ENCODE results near the gene ARHGEF17. TPM values are rescaled to one million over a fixed set of nuclear protein-coding genes. Genes with fewer than 3 reads are reported as not detected.

ARHGEF17 gene
- total and polyA plus RNA-seq, 4 donors, result 2.6 to 12.6 (median 5.7) TPM

DNA sequence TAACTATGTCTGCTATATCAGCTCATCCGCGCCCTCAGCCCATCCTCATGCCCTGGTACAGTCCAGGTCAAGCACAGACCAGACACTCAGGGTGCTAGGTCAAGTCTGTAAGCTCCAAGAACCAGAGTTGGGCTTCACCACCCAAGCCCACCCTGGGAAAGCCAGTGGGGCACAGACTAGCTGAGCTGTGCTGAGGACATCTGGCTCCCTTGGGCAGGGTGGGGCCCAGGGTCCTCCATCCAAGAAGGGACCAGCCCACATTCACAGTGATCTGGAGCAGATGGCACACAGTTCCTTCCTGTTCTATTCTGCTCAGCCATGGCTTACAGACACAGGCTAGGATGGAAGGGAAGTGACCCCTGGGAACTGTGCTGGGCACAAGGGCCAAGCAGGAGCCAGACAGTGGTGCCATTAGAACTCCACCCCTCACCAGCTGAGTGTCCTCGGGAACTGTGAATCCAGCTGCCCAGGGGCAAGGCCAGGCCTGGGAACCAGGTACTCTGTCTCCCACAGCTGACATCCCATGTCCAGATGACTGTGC lies 26.8 kb upstream of the ARHGEF17 start:
- Histone ChIP-seq H3K9me3 (ENCODE audit: control insufficient read depth in 4 of 4, low read length in 3 of 4) (no peaks in the 10 kb centered on the region), H3K27ac (ENCODE audit: low read depth in 1 of 2, low read length in 2 of 2) (no peak overlapping the region), H3K9ac (ENCODE audit: low read depth in 1 of 2, low read length in 2 of 2) (no peak overlapping the region), H3K27me3 (ENCODE audit: control insufficient read depth in 4 of 4, insufficient read depth in 4 of 4, low read length in 3 of 4) (no peaks in the 10 kb centered on the region), H3K36me3 (ENCODE audit: control insufficient read depth in 4 of 4, insufficient read depth in 3 of 4, low read depth in 1 of 4, low read length in 3 of 4) (no peaks in the 10 kb centered on the region), H3K4me3 (ENCODE audit: low read depth in 1 of 3, low read length in 3 of 3) (no peak overlapping the region), H3K4me1 (ENCODE audit: control insufficient read depth in 4 of 4, insufficient read depth in 4 of 4, low read length in 3 of 4) (no peaks in the 10 kb centered on the region)
- whole genome bisulfite sequencing, result 91% methylated on average over 3 of the region's 3 CpGs
- no peak for DNase-seq (ENCODE audit: low spot score)
- no peak for TF ChIP-seq HNF4A (conservative IDR thresholded peaks at IDR 0.05)
- TF ChIP-seq RXRA (IDR thresholded peaks at IDR 0.05), result no peak
- no peak for TF ChIP-seq YY1 (IDR thresholded peaks at IDR 0.05)
- TF ChIP-seq, protein P1, sequence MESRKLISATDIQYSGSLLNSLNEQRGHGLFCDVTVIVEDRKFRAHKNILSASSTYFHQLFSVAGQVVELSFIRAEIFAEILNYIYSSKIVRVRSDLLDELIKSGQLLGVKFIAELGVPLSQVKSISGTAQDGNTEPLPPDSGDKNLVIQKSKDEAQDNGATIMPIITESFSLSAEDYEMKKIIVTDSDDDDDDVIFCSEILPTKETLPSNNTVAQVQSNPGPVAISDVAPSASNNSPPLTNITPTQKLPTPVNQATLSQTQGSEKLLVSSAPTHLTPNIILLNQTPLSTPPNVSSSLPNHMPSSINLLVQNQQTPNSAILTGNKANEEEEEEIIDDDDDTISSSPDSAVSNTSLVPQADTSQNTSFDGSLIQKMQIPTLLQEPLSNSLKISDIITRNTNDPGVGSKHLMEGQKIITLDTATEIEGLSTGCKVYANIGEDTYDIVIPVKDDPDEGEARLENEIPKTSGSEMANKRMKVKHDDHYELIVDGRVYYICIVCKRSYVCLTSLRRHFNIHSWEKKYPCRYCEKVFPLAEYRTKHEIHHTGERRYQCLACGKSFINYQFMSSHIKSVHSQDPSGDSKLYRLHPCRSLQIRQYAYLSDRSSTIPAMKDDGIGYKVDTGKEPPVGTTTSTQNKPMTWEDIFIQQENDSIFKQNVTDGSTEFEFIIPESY (IDR thresholded peaks at IDR 0.05), result no peak
- TF ChIP-seq FOXA1 (IDR thresholded peaks at IDR 0.05), result no peak
- TF ChIP-seq FOXA2 (IDR thresholded peaks at IDR 0.05), result no peak
- no peak for TF ChIP-seq HNF4G (IDR thresholded peaks at IDR 0.05)
- no peak for TF ChIP-seq SP1 (IDR thresholded peaks at IDR 0.05)
- TF ChIP-seq TAF1 (conservative IDR thresholded peaks at IDR 0.05), result no peak
- no peak for TF ChIP-seq JUND (IDR thresholded peaks at IDR 0.05)
- no peak for TF ChIP-seq EGR1 (IDR thresholded peaks at IDR 0.05; ENCODE audit: low read depth in 2 of 2)
- no peak for TF ChIP-seq GABPA (IDR thresholded peaks at IDR 0.05 in 1 of 2, conservative IDR thresholded peaks at IDR 0.05 in 1 of 2)
- TF ChIP-seq, protein P2, sequence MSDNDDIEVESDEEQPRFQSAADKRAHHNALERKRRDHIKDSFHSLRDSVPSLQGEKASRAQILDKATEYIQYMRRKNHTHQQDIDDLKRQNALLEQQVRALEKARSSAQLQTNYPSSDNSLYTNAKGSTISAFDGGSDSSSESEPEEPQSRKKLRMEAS (IDR thresholded peaks at IDR 0.05), result no peak
- TF ChIP-seq, protein P3, sequence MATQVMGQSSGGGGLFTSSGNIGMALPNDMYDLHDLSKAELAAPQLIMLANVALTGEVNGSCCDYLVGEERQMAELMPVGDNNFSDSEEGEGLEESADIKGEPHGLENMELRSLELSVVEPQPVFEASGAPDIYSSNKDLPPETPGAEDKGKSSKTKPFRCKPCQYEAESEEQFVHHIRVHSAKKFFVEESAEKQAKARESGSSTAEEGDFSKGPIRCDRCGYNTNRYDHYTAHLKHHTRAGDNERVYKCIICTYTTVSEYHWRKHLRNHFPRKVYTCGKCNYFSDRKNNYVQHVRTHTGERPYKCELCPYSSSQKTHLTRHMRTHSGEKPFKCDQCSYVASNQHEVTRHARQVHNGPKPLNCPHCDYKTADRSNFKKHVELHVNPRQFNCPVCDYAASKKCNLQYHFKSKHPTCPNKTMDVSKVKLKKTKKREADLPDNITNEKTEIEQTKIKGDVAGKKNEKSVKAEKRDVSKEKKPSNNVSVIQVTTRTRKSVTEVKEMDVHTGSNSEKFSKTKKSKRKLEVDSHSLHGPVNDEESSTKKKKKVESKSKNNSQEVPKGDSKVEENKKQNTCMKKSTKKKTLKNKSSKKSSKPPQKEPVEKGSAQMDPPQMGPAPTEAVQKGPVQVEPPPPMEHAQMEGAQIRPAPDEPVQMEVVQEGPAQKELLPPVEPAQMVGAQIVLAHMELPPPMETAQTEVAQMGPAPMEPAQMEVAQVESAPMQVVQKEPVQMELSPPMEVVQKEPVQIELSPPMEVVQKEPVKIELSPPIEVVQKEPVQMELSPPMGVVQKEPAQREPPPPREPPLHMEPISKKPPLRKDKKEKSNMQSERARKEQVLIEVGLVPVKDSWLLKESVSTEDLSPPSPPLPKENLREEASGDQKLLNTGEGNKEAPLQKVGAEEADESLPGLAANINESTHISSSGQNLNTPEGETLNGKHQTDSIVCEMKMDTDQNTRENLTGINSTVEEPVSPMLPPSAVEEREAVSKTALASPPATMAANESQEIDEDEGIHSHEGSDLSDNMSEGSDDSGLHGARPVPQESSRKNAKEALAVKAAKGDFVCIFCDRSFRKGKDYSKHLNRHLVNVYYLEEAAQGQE (IDR thresholded peaks at IDR 0.05), result no peak
- no peak for TF ChIP-seq RAD21 (IDR thresholded peaks at IDR 0.05)
- TF ChIP-seq, protein P4, sequence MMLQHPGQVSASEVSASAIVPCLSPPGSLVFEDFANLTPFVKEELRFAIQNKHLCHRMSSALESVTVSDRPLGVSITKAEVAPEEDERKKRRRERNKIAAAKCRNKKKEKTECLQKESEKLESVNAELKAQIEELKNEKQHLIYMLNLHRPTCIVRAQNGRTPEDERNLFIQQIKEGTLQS (IDR thresholded peaks at IDR 0.05), result no peak
- no peak for TF ChIP-seq NR2F2 (IDR thresholded peaks at IDR 0.05)
- TF ChIP-seq, protein P5, sequence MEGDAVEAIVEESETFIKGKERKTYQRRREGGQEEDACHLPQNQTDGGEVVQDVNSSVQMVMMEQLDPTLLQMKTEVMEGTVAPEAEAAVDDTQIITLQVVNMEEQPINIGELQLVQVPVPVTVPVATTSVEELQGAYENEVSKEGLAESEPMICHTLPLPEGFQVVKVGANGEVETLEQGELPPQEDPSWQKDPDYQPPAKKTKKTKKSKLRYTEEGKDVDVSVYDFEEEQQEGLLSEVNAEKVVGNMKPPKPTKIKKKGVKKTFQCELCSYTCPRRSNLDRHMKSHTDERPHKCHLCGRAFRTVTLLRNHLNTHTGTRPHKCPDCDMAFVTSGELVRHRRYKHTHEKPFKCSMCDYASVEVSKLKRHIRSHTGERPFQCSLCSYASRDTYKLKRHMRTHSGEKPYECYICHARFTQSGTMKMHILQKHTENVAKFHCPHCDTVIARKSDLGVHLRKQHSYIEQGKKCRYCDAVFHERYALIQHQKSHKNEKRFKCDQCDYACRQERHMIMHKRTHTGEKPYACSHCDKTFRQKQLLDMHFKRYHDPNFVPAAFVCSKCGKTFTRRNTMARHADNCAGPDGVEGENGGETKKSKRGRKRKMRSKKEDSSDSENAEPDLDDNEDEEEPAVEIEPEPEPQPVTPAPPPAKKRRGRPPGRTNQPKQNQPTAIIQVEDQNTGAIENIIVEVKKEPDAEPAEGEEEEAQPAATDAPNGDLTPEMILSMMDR (IDR thresholded peaks at IDR 0.05; ENCODE audit: low read depth, low read length, missing input control), result no peak

Data from liver (tissue), 9 donors.